Hindlimb muscle (tissue), 1 donor: ENCODE data around the gene ABCB11. TPM values are rescaled to one million over a fixed set of nuclear protein-coding genes. Genes with fewer than 3 reads are reported as not detected.
"Not testable (repeated sequence)": the region's sequence is repeated elsewhere in the genome, so short reads cannot be mapped to it uniquely, and the experiment has no call there.

Source experiments
- DNase-seq: peaks from one replicate; pipeline ENCODE4 v3.0.0-alpha.2; 2013
- polyA plus RNA-seq: library from polyadenylated mRNA; unstranded; fragments of 120-200 nt; gene quantifications from one replicate; pipeline ENCODE4 v1.2.1, GENCODE V29; 2013; ENCODE audit not compliant: insufficient read length

The ABCB11 gene
- not detected for polyA plus RNA-seq

DNA sequence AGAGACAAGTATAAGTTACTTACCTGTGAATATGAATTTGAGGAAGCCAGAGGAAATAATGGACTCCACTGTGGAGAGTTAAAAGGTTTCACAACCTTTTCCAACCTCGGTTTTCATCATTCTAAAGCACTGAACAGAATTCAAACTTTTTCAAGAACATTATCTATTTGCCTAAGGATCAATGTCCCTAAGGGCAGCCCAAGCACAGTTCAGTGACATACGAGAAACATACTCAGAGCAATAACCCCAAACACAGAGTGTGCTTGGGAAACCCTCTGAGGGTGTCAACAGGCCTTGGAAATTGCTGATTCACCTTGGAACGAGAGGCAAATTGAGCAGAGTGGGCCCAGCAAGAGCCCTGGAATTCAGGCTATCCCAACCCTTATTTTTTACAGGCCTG, at the start of gene ABCB11:
ABCB11 (minus strand) TSS at position 123 of the 400 bp plus-strand sequence. CDS start 13,199 bp downstream, outside the sequence.
- no peak for DNase-seq

DNA sequence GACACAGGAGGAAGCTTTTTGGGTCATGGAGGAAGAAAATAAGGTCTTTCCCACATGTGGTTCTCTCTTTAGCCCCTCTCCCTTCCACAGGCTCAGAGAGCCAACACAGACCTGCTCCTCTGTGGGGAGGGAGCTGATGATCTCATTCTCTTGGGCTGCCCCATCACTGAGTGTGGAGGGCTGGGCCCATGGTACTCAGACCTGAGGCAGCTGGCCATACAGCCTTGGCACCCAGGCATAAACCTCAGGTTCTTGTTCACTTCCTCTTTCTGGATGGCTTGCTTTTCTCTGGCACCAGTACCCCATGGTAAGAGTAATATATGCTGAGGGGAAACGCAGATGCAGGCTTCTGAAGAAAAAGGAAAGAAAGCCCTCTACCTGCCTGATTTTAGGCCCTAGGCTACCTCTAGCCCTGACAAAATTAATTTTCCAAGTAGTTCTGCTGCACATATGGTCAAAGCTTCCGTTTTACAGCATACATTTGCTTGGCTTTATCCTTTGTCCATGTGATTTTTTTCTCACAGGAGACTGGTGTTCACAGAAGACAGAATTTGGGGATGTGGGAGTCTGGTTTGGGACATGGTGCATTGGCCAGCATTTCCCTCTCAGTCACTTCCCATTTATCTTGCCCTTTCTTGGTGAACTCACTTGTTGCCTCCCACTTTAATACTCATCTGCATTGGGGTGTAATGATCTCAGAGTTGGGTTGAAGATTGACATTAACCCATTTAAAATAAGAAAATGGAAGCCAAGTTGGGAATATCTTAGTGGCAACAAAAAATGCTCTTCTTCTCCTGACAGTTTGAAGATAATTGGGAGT, 49.3 kb upstream of the ABCB11 start:
- DNase-seq = no peak

DNA sequence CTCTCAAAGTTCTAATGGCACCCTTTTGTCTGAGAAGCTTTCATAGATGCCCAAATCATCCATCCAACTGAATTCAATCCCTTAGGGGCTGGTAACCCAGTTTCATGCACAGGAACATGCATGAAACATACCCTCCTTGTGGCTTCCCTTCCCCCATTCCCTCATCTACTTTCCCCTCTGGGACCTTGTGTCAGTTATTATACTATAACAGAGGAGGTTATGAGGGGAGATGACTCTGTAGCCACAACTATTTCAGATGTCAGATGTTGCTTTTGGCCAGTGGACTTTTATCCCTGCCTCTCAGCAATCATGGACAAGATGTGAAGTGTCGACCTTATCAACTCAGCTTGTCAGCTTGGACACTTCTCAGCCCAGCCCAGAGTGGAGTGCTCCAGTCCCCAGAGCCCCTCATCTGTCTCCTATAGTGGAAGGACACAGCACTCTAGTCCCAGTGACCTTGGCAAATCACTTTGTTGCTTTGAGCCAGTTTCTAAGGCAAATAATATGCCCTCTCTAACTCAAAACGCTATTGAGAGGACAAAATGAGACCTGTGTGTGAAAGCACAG, 46.6 kb upstream of the ABCB11 start:
- DNase-seq = no peak

DNA sequence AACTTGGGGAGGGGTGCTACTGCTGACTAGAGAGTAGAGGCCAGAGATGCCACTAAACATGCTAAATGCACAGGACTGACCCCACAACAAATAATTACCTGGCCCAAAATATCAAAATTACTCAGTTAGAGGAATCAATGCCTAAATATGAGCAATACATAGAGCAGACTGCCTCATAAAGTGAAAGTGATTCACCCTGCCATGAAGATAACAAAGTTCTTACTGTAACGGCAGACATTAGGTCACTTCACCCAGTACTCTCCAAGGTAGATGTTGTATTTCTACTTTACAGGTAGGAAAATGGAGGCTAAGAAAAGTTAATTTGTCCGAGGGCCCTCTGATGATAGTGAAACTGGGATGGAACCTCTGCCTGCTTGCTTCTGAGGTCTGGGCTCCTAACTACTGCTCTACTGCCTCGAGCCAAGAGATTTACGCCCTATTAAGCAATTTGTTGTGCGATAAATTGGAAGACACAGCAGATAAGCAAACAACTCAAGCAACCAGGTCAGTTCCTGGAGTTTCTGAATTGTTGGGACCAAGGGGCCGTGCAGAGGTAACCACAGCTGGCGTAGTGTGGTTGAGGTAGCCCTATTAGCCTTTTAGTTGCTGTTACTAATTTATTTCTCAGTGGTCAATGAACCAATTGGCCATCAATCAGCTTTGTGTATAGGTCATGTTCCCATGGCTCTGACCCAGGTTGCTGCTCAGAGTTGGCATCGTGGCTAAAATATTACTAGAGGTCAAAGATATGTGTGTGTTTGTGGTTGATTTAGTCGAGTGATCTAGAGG, 43.0 kb upstream of the ABCB11 start:
- DNase-seq = no peak

DNA sequence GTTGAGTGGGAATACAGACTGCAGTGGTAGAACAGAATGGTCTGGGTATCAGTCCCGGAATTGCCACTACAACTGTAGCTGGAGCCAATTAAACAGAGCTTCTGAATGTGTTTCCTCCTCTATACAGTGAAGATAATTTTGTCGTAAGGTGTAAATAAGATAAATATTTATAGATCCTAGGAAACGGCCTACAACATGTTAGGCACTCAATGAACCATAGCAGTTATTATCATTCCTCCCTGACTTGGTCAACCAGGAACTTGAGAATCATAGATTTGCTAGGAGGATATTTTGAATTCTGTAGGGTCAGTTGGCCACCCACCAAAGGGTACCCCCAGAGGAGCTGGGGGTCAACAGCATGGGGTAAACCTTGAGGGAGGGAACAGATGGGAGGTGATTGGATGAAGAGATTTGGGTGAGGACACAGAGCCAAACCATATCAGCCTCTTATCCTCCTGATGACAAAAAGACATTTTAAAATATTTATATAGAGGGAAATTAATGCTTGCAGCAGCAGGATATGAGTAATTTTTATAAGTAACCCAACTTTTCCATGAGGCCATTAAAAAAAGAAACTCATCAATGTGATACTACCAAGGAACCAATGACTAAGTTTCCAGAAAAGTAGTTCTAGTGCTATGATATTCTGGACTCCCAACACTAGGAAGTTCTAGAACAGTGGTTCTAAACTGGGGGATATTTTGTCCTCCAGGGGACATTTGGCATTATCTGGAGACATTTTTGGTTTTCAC, 42.3 kb upstream of the ABCB11 start:
- no peak for DNase-seq

DNA sequence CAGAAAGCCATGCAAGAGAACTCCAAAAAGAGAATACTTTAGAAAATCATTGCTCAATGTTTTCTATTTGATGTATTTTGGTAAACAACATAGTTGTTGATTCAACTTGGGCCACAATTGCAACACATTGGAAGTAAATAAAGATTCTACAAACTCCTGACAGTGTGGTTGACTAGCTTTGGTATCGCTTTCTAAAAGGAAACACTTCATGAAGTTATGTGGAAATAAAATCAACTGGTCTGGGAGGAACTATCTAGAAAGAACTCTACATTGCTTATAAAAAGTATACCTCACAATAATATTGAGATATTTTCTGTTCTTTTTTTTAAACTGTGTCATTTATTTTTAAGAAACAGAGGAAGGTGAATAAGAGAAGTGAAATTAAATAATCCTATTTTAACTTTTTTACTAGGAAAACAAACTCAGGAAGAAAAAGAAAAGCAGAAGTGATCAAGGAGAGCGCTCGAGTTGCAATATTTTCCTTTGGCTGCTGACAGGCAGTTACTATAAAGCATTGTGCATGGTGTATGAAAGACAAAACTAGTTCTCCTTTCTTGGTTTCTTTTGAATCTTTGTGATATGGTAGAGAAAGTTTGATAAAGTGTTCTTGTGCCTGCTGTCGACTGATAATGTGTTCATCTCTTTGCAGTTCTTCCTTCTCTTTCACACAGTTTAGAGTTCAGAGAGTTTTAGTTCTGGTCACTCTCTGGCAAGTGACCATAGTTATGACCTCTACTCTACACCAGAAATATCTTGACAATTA, 41.2 kb upstream of the ABCB11 start:
- no peak for DNase-seq

DNA sequence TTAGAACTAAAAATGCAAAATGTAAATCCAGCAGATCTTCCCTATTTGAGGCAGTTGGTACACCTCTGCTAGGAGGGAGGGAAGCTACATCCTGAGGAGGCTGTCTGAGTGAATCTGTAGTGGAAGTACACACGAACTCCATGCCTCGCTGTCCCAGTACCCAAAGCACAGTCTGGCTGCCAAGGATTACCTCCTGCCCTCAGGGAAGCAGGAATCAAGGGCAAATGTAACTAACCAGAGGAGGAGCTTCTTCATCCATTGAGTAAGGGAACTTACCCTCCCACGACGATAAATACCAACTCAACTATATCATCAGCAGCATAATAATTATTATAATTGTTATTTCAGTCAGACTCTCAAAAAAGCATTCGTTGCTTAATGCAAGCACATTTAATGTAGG, 40.3 kb upstream of the ABCB11 start:
- DNase-seq = no peak

DNA sequence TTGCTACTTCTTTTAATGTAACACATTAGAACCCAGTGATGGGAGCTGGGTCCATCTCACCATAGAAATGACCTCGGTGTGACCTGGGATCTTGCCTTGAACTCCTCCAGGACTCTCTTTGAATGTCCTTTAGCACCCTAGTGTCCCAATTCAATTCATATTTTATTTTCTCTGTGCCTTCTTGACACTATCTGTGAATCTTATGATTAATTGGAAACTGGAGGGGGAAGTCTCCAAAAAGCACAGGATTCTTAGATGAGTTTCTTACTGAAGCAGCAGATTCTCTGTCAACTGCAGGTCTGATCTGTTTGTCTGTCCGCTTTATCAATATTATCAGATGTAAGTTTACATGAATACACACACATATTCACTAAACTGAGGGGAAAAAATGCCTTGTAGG, 38.7 kb upstream of the ABCB11 start:
- no peak for DNase-seq

DNA sequence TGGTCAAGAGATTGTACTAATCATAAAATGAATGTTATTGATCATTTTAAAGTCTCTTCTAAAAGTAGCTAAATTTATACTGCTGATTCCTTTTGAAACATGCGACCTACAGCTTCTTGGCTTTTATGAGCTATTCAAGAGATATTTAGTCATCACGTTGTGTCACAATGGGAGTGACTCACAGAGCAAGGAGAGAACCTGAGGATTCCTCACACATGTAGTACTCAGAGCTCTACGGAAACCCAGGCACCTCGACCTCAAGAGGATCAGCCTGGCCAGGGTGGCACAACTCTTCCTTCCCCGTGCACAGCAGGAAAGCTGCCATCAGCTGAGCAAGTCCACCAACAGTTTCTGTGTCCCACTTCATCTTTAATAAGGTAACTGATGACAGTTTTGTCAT, 38.2 kb upstream of the ABCB11 start, which contains the start of gene DHRS9:
DHRS9 (plus strand) TSS at position 223 of the 400 bp plus-strand sequence. CDS start 12,019 bp downstream, outside the sequence.
- DNase-seq = no peak

DNA sequence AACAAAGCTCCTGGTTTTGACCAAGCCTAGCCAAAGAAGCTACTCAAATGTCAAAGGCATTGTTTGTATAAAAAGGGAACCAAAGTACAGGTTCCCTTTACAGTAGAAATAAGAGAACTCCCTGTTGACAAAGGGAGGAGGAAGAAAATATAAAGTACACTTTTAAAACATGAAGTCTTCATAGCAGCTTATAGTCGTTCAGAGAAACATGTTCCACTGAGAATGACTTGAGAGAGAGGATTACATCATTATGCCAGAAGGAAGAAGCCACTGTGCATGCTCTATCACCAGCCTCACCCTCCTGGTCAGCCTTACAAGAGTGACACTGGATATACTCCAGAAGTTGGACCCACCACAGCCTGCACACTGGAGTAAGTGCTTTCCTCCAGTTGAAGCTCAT, 35.8 kb upstream of the ABCB11 start:
- no peak for DNase-seq

DNA sequence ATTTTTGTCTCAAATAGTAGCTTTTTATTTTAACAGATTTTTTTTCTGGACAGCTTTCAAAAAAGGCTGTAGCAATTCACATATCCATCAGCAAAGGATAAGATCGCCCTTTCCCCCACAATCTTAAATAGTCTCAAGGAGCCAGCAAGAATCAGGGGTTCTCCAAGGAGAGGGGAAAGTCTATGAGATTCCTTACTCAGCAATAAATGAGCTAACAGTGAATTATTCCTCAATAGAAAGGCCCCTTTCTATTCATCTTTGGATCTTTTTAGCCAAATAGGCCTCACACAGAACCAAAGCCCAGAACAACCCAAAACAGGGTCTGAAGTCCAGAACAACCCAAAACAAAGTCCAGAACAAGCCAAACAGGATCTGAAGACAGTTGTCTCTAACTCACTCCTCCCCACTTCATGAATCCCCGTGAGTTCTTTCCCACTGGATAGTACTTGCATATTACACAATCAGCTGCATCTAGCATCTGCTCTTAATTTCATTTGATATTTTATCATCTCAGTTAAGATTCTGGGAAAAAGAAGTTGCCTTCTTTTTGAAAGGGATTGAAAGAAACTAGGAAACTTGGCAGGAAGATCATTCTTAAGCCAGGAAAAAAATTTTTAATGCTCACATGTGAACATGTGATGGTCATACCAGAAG, 34.9 kb upstream of the ABCB11 start:
- no peak for DNase-seq

DNA sequence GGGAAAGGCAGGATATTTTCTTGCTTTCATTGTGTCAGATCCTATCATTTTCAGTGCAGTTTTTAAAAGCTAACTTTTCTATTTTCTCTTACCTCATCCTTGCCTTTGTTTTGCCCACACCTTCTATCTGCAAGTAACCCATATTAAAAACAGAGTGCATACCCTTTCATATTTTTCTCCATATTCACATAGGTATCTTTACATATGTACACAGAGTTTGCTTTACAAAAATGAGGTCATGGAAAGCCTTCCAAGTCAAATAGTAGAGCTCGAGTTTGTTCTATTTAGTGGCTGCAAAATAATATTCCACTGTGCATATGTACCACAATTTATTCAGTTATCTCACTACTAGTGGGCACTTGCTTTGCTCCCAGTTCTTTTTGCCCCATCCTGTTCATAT, 34.3 kb upstream of the ABCB11 start:
- DNase-seq = no peak

DNA sequence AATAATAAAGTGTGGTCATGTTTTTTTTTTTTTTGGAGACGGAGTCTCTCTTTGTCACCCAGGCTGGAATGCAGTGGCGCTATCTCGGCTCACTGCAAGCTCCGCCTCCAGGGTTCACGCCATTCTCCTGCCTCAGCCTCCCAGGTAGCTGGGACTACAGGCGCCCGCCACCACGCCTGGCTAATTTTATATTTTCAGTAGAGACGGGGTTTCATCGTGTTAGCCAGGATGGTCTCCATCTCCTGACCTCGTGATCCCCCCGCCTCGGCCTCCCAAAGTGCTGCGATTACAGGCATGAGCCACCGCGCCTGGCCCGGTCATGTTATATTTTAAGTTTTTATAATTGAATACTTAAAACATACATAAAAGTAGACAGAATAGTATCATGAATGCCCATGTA, 33.1 kb upstream of the ABCB11 start:
- not testable (repeated sequence) for DNase-seq

DNA sequence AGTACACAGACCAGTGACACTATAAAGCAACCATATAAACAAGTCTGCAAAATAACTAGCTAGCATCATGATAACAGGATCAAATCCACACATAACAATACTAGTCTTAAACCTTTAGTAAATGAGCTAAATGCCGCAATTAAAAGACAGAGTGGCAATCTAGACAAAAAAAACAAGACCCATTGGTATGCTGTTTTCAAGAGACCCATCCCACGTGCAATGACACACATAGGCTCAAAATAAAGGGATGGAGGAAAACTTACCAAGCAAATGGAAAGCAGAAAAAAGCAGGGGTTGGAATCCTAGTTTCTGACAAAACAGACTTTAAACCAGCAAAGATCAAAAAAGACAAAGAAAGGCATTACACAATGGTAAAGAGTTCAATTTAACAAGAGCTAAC, 23.5 kb upstream of the ABCB11 start:
- DNase-seq = not testable (repeated sequence)

DNA sequence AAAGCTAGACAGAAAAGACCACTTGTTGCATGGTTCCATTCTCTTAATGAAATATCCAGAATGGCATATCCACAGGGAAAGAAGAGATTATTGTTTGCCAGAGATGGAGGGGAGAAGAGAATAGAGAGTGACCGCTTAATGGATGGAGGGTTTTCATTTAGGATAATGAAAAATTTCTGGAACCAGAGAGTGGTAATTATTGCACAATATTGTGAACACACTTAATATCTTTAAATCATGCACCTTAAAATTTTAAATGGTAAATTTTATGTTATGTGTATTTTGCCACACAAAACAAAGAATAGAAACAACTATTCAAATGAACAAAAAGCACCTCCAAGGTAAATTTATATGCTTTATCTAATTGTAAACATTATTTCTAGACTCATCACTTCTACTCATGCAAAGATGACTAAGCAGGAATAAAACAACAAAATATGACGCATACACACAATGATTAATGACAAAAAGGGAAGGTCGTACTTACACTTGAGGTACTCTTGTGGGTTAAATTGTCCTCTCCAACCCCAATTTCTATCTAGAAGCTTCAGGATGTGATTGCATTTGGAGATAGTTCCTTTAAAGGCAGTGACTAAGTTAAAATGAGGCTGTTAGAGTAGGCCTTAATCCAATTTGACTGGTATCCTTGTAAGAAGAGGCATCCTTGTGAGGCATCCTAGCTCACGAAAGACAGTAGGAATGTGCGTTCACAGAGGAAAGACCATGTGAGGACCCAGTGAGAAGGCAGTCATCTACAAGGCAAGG, 19.5 kb upstream of the ABCB11 start:
- no peak for DNase-seq

DNA sequence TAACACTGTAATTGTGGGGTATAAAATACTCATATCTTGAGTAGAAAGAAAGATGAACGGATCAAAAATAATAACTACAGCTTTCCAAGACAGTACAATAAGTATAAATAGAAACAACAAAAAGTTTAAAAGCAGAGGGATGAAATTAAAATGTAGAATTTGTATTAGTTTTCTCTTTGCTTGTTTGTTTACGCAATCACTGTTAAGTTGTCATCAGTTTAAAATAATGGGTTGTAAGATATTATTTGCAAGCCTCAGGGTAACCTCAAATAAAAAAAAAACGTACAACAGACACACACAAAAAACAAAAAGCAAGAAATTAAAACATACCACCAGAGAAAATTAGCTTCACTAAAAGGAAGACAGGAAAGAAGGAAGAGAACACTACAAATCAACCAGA, 18.0 kb upstream of the ABCB11 start:
- no peak for DNase-seq

DNA sequence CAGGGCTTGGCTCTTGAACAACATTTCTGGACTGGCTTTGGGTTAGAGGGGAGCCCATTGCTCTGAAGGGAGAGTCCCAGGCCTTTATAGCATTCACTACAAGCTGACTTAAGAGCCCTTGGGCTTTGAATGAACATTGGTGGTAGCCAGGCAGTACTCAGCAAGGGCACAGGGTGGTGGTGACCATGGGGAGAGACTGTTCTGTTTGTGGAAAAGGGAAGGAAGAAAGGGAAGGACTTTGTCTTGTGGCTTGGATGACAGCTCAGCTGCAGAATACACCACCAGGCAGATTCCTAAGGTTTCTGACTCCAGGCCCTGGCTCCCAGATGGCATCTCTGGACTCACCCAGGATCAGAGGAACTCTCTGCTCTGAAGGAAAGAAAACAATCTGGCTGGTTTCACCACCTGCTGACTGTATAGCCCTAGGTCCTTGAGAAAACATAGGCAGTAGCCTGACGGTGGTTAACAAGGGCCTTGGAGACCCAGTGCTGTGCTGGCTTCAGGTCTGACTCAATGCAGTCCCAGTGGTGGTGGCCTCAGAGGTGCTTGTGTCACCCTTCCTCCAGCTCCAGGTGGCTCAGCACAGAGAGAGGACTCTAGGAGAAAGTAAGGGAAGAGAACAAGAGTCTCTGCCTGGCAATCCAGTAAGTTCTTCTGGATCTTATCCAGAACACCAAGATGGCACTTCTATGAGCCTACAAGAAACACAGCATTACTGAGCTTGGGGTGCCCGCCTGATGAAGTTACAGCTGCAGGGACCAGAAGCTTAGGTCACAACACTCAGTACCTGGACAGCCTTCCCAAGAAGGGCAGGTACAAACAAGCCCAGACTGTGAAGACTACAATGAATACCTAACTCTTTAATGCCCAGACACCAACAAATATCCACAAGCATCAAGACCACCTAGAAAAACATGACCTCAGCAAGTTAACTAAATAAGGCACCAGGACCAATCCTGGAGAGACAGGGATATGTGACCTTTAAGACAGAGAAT, 16.4 kb upstream of the ABCB11 start:
- DNase-seq = no peak

DNA sequence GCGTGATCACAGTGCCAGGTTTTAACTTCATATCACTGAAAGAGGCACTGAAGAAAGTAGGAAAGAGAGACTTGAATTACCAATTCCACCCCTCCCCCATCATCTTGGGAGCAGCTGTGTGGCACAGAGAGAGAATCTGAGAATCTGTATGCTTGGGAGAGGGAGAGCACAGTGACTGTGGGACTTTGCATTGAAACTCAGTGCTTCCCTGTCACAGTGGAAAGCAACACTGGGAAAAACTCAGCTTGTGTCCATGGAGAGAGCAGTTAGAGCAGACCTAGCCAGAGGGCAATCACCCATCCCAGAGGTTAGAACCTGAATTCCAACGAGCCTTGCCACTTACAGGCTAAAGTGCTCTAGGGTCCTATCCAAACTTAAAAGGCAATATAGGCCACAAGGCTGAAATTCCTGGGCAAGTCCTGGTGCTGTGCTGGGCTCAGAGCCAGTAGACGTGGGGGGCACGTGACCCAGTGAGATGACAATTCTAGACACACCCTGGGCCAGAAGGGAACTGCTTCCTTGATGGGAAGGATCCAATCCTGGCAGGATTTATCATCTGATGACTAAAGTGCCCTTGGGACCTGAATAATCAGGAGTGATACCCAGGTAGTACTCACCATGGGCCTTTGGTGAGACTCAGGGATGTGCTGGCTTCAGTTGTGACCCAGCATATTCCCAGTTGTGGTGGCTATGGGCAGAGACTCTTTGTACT, 15.5 kb upstream of the ABCB11 start:
- DNase-seq = no peak

DNA sequence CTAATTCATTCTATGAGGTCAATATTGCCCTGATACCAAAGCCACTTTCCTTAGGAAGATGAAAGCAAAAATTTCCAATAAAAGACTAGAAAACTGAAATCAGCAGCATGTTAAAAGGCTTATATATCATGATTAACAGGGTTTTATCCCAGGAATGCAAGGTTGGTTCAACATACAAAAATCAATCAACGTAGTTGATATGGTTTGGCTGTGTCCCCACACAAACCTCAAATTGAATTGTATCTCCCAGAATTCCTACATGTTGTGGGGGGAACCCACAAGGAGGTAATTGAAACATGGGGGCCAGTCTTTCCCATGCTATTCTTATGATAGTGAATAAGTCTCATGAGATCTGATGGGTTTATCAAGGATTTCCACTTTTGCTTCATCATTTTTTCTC, 11.7 kb upstream of the ABCB11 start:
- no peak for DNase-seq
